Islet of Langerhans (tissue), 1 donor: ENCODE results near the gene NT5DC2.
"Not testable (repeated sequence)": the region's sequence is repeated elsewhere in the genome, so short reads cannot be mapped to it uniquely, and the experiment has no call there.

ENCODE experiments used
- FAIRE-seq: peaks from one replicate; lab custom pipeline; 2011; peaks lifted over from hg19 to GRCh38; lab: Jason Lieb, UNC

NT5DC2 gene

GRCh38 chr3:52537165-52537620 is 3.5 kb upstream of the NT5DC2 start:
- no peak for FAIRE-seq

- FAIRE-seq, result no peak
These were observed 2.9 kb upstream of the NT5DC2 start, which contains the start of gene UQCC5 for GRCh38 chr3:52536369-52537164. UQCC5 (plus strand) TSS chr3:52536605; CDS start chr3:52536756, 151 bp downstream.

GRCh38 chr3:52536112-52536368 is 2.4 kb upstream of the NT5DC2 start:
- FAIRE-seq, result no peak

- no peak for FAIRE-seq
These were observed 1.9 kb upstream of the NT5DC2 start for GRCh38 chr3:52535411-52536111.

GRCh38 chr3:52534281-52535183 is 875 bp upstream of the NT5DC2 start:
- FAIRE-seq, result no peak

- no peak for FAIRE-seq
These were observed 627 bp downstream of the NT5DC2 start for GRCh38 chr3:52532838-52533622.

GRCh38 chr3:52532517-52532837 is 1.2 kb downstream of the NT5DC2 start:
- no peak for FAIRE-seq

GRCh38 chr3:52531860-52532516 is 1.7 kb downstream of the NT5DC2 start:
- FAIRE-seq, result no peak

- FAIRE-seq, result no peak
These were observed 2.5 kb downstream of the NT5DC2 start for GRCh38 chr3:52530918-52531826.

GRCh38 chr3:52529376-52530333 is 4.0 kb downstream of the NT5DC2 start:
- no peak for FAIRE-seq

- FAIRE-seq, result no peak
These were observed 4.9 kb downstream of the NT5DC2 start for GRCh38 chr3:52528586-52529375.

- no peak for FAIRE-seq
These were observed 5.7 kb downstream of the NT5DC2 start for GRCh38 chr3:52527732-52528585.

GRCh38 chr3:52527039-52527731 is 6.5 kb downstream of the NT5DC2 start:
- FAIRE-seq, result no peak

- not testable (repeated sequence) for FAIRE-seq
These were observed 7.0 kb downstream of the NT5DC2 start for GRCh38 chr3:52526671-52527038.

GRCh38 chr3:52525680-52526561 is 7.7 kb downstream of the NT5DC2 start:
- no peak for FAIRE-seq
